KMS-11 (cell line): ENCODE data around the gene TCEANC.

Experiments used
- H2AFZ ChIP-seq: fragments of 200-600 bp; sonication (generic); 2 replicates; pipeline ENCODE4 v1.6.1; 2016; ENCODE audit warnings: antibody characterized with exemption, mixed run types, low read depth
- H3K27ac ChIP-seq: fragments of 200-600 bp; sonication (generic); 2 replicates; pipeline ENCODE4 v1.6.1; 2016; ENCODE audit warnings: mild to moderate bottlenecking, mixed run types
- H3K27me3 ChIP-seq: fragments of 200-600 bp; sonication (generic); 2 replicates; pipeline ENCODE4 v1.6.1; 2017; ENCODE audit warnings: mild to moderate bottlenecking, low read depth, mixed run types, moderate library complexity; ENCODE audit not compliant: insufficient read depth
- H3K36me3 ChIP-seq: fragments of 200-600 bp; sonication (generic); 2 replicates; pipeline ENCODE4 v1.6.1; 2017; ENCODE audit warnings: mild to moderate bottlenecking, mixed run types; ENCODE audit not compliant: insufficient read depth
- H3K4me1 ChIP-seq: fragments of 200-600 bp; sonication (generic); 2 replicates; pipeline ENCODE4 v1.6.1; 2016; ENCODE audit warnings: mild to moderate bottlenecking, low read depth, mixed run types; ENCODE audit not compliant: poor library complexity, severe bottlenecking
- H3K4me2 ChIP-seq: fragments of 200-600 bp; sonication (generic); 2 replicates; pipeline ENCODE4 v1.7.0; 2016; ENCODE audit warnings: mild to moderate bottlenecking, mixed run types
- H3K4me3 ChIP-seq: fragments of 200-600 bp; sonication (generic); IDR thresholded peaks from 2 replicates; pipeline ENCODE4 v1.6.1; 2017; ENCODE audit warnings: low read depth, low read length, mixed read lengths; ENCODE audit not compliant: insufficient read depth
- H3K79me2 ChIP-seq: fragments of 200-600 bp; sonication (generic); 2 replicates; pipeline ENCODE4 v1.6.1; 2016; ENCODE audit warnings: low read depth, mixed run types; ENCODE audit not compliant: insufficient read depth
- H3K9ac ChIP-seq: fragments of 200-600 bp; sonication (generic); 2 replicates; pipeline ENCODE4 v1.6.1; 2016; ENCODE audit warnings: mild to moderate bottlenecking, mixed run types
- H4K20me1 ChIP-seq: fragments of 200-600 bp; sonication (generic); 2 replicates; pipeline ENCODE4 v1.6.1; 2016; ENCODE audit warnings: mild to moderate bottlenecking, mixed run types; ENCODE audit not compliant: insufficient read depth
- TF ChIP-seq, protein P1 (sequence below): fragments of 200-600 bp; sonication (generic); conservative IDR thresholded peaks from 2 replicates; pipeline ENCODE4 v1.6.1; 2017; ENCODE audit warnings: low read depth, mild to moderate bottlenecking, antibody characterized with exemption, low read length, moderate library complexity, mixed read lengths

Gene TCEANC, protein sequence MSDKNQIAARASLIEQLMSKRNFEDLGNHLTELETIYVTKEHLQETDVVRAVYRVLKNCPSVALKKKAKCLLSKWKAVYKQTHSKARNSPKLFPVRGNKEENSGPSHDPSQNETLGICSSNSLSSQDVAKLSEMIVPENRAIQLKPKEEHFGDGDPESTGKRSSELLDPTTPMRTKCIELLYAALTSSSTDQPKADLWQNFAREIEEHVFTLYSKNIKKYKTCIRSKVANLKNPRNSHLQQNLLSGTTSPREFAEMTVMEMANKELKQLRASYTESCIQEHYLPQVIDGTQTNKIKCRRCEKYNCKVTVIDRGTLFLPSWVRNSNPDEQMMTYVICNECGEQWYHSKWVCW

DNA sequence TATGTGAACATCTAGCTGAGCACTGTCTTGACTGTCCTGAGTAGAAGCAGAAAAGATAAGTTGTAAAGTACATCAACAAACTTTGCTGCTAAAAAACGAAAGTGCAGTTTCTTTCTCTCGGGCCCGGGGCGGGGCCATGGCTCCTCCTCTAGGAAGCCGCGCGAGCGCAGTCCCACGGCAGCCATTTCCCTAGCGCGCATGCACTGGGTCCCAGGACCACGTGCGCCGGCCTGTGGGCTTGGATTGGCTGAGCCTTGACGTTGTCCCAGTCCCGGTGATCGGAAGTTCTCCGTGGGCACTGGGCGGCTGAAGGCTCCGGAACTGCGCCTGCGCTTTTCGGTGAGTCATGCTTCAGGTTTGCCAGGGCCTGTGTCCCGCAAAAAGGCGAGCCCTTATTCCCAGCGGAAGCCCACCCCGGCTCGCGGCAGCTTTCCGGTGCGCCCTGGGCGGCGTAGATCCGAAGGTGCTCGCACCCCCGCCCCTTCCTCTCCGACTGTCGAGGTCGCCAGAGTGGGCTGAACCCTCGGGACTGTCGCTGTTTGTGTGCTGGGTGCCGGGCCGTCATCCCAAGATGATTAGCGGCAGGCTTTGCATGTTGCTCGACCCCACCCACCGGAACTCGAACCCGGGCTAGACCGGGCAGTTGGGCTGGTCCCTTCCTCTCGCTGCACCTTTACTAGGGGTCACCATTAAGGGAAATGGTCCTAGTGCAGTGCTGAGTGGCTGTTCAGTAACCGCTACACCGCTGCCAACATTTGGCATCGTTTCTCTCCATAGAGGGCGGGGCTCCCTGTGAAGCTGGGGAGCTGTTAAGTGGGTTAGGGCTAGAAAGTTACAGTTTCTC, at the start of gene TCEANC:
Gene TCEANC (plus strand): TSS at position 292 of the 844 bp plus-strand sequence. CDS start 9,368 bp downstream, outside the sequence.
- H4K20me1 ChIP-seq: no peaks in the 10 kb centered on the region
- H3K9ac ChIP-seq: peak within 1 kb of the TSS; percentile 81
- TF ChIP-seq, protein P1, sequence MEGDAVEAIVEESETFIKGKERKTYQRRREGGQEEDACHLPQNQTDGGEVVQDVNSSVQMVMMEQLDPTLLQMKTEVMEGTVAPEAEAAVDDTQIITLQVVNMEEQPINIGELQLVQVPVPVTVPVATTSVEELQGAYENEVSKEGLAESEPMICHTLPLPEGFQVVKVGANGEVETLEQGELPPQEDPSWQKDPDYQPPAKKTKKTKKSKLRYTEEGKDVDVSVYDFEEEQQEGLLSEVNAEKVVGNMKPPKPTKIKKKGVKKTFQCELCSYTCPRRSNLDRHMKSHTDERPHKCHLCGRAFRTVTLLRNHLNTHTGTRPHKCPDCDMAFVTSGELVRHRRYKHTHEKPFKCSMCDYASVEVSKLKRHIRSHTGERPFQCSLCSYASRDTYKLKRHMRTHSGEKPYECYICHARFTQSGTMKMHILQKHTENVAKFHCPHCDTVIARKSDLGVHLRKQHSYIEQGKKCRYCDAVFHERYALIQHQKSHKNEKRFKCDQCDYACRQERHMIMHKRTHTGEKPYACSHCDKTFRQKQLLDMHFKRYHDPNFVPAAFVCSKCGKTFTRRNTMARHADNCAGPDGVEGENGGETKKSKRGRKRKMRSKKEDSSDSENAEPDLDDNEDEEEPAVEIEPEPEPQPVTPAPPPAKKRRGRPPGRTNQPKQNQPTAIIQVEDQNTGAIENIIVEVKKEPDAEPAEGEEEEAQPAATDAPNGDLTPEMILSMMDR: no peak
- no peaks in the 10 kb centered on the region for H3K36me3 ChIP-seq
- H3K79me2 ChIP-seq: peaks cover 5% of the 10 kb centered on the region
- peaks cover 13% of the 10 kb centered on the region for H3K4me1 ChIP-seq
- H2AFZ ChIP-seq: peak within 1 kb of the TSS; percentile 65; the same call in 1 of the 2 replicates
- H3K27ac ChIP-seq: peak within 1 kb of the TSS; percentile 87
- H3K27me3 ChIP-seq: no peaks in the 10 kb centered on the region
- peak within 1 kb of the TSS; percentile 95 for H3K4me2 ChIP-seq
- H3K4me3 ChIP-seq: no peak within 1 kb of the TSS

DNA sequence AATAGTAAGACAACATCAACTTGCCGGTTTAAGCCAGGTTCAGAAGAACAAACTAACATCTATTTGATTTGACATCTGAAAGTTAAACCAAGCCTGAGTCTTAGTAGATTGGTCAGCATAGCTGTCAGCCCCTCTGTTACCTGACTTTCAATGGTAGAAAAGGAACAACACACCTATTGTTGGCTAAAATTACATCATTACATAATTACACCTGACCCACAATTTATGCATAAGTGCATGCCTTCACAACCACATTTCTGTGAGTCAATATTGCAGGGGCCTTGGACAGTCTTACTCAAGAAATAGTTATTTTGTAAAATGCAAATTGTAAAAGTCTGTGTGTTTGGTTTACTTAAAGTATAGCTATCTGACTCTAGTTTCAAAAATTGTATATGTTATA, 47.3 kb upstream of the TCEANC start:
- Histone ChIP-seq H2AFZ (no peak overlapping the region), H3K9ac (no peak overlapping the region), H3K4me3 (no peak overlapping the region), H3K27ac (no peak overlapping the region), H4K20me1 (no peaks in the 10 kb centered on the region), H3K27me3 (no peaks in the 10 kb centered on the region), H3K4me1 (no peaks in the 10 kb centered on the region), H3K36me3 (no peaks in the 10 kb centered on the region), H3K4me2 (no peak overlapping the region), H3K79me2 (no peaks in the 10 kb centered on the region)
- TF ChIP-seq, protein P1: no peak

DNA sequence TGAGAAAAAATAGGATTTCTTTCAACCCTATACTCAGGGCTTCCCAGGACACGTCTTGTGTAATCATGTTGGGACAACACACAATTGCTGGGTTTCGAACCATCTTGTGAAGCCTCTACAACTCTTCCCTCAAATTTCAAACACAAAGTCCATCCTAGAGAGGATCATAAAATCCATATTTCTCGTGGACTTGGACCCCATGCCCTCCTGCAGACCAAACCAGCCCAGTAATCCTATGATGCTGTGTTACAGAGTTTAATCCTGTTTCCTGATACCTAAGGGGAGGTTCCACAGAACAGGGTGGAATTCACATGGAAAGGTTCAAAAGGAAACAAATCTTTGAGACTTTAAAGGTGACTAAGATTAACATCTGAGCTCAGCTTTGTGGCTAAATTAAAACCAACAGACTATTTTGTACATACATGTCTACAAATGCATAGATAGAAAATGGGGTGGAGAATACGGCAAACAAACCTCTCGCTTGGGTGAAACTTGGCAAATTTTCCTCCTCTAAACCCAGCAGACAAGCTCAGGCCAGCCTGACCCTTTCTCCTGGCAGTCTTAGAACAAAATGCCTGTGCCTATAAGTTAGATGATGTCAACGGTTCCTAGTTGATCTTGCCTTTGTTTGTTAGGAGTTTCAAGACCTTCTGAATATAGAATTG, 45.5 kb upstream of the TCEANC start:
- no peaks in the 10 kb centered on the region for H3K79me2 ChIP-seq
- TF ChIP-seq, protein P1: no peak
- H3K27ac ChIP-seq: no peak overlapping the region

DNA sequence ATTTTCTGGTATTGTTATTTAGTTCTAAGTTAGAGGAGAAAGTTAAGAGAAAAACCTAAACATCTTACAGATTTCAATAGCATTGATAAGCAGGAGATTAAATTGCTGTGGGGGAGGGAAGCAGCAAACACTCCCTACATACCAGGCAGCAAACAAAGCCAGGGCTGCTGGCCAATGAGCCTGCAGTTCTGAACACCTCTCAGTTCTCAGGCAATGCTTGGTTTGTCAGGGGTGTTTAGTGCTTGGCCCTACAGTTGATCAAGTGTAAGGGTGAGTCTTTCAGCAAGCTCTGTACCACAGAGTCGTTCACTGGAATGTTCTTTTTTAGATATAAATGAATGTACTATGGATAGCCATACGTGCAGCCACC, 45.0 kb upstream of the TCEANC start:
- Histone ChIP-seq H3K79me2 (no peaks in the 10 kb centered on the region), H3K4me2 (no peak overlapping the region), H3K4me3 (no peak overlapping the region), H3K27me3 (no peaks in the 10 kb centered on the region), H3K9ac (no peak overlapping the region), H2AFZ (no peak overlapping the region), H4K20me1 (no peaks in the 10 kb centered on the region), H3K36me3 (no peaks in the 10 kb centered on the region), H3K27ac (no peak overlapping the region), H3K4me1 (no peaks in the 10 kb centered on the region)
- TF ChIP-seq, protein P1: no peak

More for the DNA sequence above, 45.5 kb upstream of the TCEANC start:
- H3K9ac ChIP-seq: no peak overlapping the region
- H2AFZ ChIP-seq: no peak overlapping the region
- H3K4me3 ChIP-seq: no peak overlapping the region
- no peaks in the 10 kb centered on the region for H3K27me3 ChIP-seq
- H3K4me1 ChIP-seq: no peaks in the 10 kb centered on the region
- no peaks in the 10 kb centered on the region for H3K36me3 ChIP-seq
- no peak overlapping the region for H3K4me2 ChIP-seq
- no peaks in the 10 kb centered on the region for H4K20me1 ChIP-seq
